HG03175 (cell line): ENCODE data around the gene SELENOO.
A peak's percentile ranks its signal among the peaks of the same experiment; 100 is the strongest.

Experiments used
- ATAC-seq: cut with Tn5 transposase; IDR thresholded peaks from one replicate; pipeline ENCODE4 v1.9.1; 2021; ENCODE audit warnings: mild to moderate bottlenecking, moderate library complexity; ENCODE audit not compliant: unreplicated experiment

The SELENOO gene

GRCh38 chr22:50232481-50233151, 31.8 kb downstream of the SELENOO start:
- no peak for ATAC-seq

- no peak for ATAC-seq
These were observed 32.4 kb downstream of the SELENOO start for GRCh38 chr22:50233223-50233622.

DNA sequence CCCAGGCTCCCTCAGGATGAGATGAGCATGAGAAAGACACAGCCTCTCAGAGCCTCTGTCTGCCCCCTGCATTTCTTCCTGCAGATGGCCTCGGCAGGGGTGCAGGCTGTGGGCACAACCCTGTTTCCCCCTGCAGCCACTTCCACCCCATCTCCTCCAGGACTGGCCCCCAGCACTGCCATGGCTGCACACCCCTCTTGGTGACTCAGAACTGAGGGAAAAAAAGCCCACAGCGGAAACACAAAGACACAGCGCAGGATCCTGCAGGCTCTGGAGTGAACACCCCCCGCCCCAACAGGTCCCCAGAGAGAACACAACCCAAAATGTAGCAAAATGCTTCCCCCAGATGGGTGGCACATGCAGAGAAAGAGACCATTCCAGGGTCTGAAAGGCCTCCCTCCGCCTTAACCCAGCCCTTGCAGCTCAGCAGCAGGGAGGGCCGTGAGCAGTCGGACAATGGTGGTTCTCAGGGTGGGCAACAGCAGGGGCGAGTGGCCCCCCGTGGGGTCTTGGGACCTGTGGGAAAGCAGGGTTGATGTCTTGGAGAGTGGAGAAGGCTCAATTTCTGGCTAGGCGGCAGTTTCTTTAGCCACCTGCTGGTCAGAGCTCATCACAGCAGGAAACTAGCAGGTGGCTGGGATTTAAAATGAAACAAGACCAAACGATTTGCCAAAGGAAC, 36.1 kb downstream of the SELENOO start:
- ATAC-seq = no peak

- ATAC-seq = no peak
These were observed 37.9 kb downstream of the SELENOO start for GRCh38 chr22:50238755-50239154.

DNA sequence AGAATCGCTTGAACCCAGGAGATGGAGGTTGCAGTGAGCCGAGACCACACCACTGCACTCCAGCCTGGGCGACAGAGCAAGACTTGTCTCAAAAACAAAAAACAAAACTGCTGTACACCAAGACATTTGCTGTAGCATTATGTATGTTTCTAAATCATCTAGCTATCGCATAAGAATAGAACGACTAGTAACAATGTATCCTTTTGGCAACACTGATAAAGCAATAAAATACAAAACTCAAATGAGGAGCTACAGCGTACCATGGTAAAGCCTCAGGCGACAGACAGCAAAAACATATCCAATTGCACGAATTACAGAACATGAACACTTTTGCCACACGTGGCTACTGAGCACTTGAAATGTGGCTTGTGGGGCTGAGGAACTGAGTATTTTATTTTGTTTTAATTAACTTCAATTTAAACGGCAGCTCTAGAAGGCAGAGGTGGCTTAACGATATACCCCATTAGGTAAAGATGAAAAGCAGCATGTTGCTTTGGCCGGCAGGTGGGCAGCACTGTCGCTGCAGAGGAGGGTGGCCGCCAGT, 41.7 kb downstream of the SELENOO start:
- no peak for ATAC-seq

DNA sequence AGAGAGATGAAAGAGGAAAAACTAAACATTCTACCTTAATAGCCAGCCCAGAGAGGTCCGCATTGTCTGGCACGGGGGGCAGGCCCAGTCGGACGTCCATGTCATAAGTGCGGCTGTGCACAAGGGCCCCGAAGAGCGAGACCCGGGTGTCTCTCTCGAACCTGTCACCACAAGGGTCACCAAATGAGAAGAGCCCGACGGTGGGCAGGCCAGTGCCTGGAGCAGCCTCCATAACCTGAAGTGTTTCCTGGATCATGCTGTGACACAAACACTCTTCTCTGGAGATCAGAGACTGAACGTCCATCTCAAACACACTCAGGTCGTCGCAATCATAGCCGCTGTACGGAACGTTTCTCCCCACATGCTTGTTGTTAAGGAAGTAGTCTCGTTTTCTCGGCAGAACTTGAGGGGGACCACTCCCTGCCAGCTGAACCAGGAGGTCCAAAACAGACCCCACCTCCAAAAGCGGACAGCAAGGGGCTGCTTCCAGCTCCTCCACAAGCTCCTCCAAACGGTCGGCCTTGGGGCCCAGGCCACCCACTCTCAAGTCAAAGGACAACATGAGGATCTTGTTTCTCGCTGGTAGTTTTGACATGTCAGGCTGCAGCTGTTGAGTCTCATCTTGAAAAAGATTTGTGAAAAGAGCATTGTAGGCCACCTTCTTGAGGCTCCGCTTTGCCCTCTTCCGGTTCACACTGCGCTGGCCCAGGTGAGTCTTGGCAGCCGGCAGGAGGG, 43.0 kb downstream of the SELENOO start:
- ATAC-seq = no peak

DNA sequence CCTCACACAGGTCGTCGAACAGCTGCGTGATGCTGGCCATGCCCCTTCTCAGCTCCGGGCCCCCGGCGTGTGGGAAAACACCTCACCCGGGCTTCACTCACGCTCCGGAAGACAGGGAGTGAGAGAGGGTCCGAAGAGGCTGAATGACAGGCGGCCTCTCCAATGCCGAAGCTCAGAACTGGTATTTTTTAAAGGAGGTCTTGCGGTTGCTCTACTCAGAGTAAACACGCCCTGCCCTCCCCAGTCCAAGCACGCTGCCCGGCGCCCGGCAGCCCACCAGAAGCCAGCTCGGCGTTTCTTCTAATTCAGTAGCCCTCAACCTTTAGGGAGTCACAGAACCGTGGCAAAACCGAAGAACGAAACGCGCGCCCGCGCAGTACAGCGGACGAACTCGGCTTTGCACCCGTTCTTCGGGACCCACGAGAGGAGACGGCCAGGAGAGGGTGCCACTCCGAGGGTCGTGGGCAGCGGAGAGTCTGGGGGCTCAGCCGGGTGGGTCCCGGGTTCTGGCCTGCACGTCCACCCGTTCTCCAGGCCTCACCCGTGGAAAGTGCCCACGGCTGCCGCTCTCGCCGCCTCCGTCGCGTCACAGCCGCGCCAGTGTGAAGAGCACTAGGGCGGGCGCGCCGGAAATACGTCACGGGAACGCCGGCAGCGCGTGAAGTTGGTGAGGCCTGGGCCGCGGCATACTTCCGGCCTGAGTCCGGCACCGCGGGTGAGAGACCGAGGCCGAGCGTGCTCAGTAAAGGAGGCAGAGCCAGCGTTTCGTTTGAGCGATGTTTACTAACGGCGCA, 43.8 kb downstream of the SELENOO start, which contains the start of gene TUBGCP6:
Gene TUBGCP6, minus strand, starts transcription at position 604 of the 794 bp plus-strand sequence. Its CDS starts 564 bp downstream, at position 40.
- peak; percentile 81 for ATAC-seq

DNA sequence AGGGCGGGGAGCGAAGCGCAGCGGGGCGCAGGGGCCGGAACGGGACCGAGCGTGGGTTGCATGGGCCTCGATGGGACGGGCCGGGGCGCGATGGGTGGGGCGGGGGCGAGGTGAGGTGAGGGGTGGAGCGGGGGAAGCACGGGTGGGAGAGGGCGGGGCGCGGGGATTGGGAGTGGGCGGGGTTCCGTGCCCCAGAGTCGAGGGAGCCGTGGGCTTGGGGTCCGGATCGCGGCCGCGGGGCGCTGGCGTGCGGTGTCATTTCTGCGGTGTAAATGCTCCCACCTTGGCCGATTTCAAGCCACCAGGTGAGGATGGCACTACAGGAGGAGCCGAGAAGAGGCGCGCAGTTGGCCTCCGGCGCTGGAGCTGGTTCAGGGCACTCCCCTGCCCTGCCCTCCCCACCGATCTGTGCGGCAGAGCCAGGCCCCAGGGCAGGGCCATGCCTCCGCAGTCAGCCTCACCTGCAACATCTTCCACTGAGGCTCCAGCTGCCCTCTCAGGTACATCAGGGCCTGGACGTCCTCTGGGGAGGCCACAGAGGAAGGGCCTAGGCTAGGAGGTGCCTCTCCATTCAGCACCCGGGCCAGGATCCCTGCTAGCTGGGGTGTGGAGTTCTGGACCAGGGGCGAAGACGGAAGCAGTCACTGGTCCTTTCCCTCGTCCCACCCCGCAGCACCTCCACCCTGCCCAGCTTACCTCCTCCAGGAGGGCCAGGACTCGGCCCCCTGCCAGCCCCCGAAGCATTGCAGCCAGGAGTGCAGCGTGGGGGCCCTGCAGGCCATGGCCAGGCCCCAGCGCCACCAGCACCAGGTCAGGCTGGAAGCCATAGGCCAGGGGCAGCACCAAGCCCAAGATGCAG, 44.6 kb downstream of the SELENOO start:
- ATAC-seq = no peak

DNA sequence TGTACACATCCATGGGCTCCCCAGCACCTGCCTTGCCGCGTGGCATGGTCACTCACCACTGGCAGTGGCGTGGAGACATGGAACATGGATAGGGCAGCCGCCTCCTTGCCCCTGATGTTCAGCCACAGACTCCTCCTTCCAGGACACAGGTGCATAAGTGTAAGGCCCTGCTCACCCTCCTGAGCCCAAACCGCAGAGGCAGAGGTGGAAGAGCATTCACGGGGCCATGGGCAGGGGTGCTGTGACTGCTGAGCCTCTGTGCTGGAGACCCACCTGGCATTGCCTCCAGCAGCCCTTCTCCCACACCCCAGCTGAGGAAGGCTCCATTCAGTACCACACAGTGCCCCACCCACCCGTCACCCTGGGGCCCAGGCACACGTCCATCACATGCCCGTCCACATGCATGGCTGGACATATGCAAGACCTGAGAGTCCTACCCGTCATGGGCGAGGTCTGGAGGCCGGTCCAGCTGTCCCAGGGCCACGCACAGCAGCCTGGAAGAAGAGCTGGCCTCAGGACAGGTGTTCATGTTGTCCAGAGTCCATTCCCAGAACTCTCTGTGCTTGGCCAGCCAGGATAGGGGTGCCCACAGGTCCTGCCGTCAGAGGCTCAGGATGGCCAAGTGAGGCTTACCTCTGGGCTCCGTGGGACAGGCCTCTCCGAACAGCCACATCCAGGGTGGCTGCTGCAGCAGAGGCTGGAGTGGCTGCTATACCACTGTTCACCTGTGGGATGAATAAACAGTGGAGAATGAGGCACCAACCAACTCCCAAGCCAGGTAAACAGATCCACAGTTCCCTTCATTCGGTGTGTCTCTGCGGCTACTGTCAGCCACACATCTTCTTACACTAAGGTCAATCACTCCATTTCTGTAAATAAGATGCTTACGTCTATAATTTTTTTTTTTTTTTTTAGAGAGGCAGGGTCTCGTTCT, 45.7 kb downstream of the SELENOO start:
- no peak for ATAC-seq

- no peak for ATAC-seq
These were observed 46.9 kb downstream of the SELENOO start for GRCh38 chr22:50247748-50248147.

DNA sequence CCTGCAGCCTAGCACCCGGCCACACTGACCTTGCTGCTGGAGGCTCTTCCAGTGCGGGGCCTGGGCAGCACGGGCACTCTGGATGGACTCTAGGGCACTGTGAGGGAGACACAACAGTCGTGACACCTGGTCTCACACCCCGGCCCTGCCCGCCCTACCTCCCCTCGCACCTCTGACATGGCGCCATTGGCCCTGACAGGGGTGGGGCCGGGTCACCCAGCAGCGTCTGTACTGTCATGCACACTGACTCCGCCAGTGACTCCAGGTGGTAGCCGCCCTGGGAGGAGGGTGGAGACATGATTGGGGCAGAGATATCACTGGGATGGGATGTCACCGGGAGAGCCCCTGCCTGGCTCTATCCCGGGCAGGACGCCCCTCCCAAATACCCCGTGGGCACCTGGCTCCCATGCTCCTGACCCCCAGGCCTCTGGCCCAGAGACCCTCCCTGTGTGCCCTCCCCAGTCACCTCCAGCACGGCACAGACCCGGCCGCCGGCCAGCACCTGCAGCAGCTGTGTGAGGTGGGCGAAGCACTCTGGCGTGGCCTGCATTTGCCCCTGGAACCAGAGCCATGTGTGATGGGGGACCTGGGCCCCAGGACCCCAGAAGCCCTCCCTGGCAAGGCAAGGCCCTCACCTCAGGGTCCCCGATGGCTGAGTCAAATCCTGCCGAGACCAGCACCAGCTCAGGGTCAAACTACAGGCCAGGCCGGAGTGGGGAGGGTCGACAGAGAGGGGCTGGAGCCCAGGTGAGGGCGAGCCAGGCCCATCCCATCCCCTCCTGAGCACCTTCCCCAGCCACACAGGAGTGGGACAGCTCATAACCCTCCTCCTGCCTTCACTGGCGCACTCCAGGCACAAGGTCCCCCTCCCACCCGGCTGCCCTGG, 47.6 kb downstream of the SELENOO start:
- ATAC-seq = no peak

- no peak for ATAC-seq
These were observed 48.8 kb downstream of the SELENOO start for GRCh38 chr22:50249341-50250248.

DNA sequence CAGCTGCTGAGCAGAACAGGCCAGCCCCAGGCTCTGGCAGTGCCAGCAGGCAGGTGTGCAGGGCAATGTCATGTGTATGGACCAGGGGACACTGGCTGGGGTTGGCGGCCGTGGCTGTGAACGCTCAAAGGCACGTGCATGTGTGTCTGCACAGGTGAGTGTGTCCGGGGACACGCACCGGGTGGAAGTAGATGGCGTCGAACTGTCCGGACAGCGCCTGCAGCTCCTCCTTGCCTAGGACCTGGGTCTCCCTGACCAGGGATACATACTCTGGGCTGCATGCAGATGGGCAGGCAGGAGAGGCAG, 49.4 kb downstream of the SELENOO start:
- no peak for ATAC-seq

- ATAC-seq = peak; percentile 47
These were observed 50.0 kb downstream of the SELENOO start, which contains the start of gene HDAC10 for GRCh38 chr22:50250555-50251476. Gene HDAC10, minus strand, starts transcription at chr22:50251265. Its CDS starts 233 bp downstream, at chr22:50251032.

- no peak for ATAC-seq
These were observed 50.8 kb downstream of the SELENOO start for GRCh38 chr22:50251477-50252081.
